ENCODE results near the gene TLR4.

DNA sequence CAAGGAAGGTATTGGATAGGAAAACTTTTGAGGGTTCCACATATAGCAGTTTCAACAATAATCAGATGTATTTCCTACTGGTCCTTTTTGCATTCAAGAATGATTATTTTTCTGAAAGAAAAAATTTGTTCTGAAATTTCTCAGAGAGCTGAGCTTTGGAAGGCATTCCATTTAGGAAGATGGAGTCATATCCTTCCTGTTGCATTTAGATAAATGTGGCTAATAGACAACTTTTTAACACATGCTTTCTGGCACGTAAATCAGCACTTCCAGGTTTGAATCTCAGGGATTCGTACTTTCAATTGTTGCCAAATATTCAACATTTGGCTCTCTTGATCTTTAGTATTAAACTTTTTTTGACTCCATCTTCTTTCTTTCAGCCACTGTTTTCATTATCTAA is 24.8 kb upstream of the TLR4 start:
- TF ChIP-seq, protein P1, sequence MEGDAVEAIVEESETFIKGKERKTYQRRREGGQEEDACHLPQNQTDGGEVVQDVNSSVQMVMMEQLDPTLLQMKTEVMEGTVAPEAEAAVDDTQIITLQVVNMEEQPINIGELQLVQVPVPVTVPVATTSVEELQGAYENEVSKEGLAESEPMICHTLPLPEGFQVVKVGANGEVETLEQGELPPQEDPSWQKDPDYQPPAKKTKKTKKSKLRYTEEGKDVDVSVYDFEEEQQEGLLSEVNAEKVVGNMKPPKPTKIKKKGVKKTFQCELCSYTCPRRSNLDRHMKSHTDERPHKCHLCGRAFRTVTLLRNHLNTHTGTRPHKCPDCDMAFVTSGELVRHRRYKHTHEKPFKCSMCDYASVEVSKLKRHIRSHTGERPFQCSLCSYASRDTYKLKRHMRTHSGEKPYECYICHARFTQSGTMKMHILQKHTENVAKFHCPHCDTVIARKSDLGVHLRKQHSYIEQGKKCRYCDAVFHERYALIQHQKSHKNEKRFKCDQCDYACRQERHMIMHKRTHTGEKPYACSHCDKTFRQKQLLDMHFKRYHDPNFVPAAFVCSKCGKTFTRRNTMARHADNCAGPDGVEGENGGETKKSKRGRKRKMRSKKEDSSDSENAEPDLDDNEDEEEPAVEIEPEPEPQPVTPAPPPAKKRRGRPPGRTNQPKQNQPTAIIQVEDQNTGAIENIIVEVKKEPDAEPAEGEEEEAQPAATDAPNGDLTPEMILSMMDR (IDR thresholded peaks at IDR 0.05) = no peak
- no peak for TF ChIP-seq MYC (IDR thresholded peaks at IDR 0.05; ENCODE audit: borderline replicate concordance, low read length)
- TF ChIP-seq, protein P2, sequence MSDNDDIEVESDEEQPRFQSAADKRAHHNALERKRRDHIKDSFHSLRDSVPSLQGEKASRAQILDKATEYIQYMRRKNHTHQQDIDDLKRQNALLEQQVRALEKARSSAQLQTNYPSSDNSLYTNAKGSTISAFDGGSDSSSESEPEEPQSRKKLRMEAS (IDR thresholded peaks at IDR 0.05) = no peak
- no peak for TF ChIP-seq REST (IDR thresholded peaks at IDR 0.05)
- TF ChIP-seq RAD21 (conservative IDR thresholded peaks at IDR 0.05 in 1 of 2, IDR thresholded peaks at IDR 0.05 in 1 of 2) = no peak
- no peak for TF ChIP-seq POLR2A (IDR thresholded peaks at IDR 0.05; ENCODE audit: low read length)
- TF ChIP-seq RCOR1 (IDR thresholded peaks at IDR 0.05; ENCODE audit: low read depth, low read length) = no peak
- TF ChIP-seq CBX2 (IDR thresholded peaks at IDR 0.05; ENCODE audit: borderline replicate concordance, low read depth) = no peak
- no peak for TF ChIP-seq JUNB (IDR thresholded peaks at IDR 0.05)

Measured in A549 (cell line).